Measurements from ENCODE around the gene SIL1.

Gene SIL1

DNA sequence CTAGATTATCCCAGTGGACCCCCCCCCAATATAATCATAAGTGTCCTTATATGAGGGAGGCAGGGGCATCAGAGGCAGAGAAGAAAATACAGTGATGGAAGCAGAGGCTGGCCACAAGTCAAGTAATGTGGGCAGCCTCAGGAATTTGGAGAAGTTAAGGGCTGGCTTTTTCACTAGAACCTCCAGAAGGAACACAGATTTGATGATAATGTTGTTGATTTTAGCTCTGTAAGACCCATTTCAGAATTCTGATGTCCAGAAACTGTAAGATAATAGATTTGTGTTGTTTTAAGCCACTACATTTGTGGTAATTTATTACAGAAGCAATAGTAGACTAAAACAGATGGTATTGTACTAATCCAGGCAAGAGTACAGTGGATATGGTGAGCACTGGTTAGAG, 286.7 kb downstream of the SIL1 start:
- no peak overlapping the region for H3K4me3 ChIP-seq (ENCODE audit: low read depth, low read length)
- TF ChIP-seq, protein P1, sequence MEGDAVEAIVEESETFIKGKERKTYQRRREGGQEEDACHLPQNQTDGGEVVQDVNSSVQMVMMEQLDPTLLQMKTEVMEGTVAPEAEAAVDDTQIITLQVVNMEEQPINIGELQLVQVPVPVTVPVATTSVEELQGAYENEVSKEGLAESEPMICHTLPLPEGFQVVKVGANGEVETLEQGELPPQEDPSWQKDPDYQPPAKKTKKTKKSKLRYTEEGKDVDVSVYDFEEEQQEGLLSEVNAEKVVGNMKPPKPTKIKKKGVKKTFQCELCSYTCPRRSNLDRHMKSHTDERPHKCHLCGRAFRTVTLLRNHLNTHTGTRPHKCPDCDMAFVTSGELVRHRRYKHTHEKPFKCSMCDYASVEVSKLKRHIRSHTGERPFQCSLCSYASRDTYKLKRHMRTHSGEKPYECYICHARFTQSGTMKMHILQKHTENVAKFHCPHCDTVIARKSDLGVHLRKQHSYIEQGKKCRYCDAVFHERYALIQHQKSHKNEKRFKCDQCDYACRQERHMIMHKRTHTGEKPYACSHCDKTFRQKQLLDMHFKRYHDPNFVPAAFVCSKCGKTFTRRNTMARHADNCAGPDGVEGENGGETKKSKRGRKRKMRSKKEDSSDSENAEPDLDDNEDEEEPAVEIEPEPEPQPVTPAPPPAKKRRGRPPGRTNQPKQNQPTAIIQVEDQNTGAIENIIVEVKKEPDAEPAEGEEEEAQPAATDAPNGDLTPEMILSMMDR (IDR thresholded peaks at IDR 0.05; ENCODE audit: borderline replicate concordance, insufficient read depth, low read depth, low read length) = no peak

DNA sequence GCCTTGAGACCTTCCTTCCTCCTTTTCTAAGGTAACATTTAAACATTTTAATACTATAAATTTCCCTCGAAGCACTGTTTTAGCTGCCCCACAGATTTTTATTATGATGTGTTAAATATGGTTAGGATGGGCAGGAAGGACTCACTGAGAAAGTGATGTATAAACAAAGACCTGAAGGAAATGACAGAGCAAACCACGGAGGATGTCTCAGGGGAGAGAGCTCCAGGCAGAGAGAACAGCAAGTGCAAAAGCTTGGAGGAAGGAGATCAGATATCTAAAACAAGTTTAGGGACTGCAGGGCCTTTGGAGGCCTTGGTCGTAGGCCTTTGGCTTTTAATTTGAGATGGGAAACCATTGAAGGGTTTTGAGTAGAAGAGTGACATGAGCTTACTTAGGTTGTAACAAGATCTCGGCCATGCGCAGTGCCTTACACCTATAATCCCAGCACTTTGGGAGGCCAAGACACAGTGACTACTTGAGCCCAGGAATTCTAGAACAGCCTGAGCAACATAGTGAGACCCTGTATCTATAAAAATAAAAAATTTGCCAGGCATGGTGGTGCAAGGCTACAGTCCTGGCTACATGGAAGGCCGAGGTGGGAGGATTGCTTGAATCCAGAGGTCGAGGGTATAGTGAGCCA, 287.5 kb downstream of the SIL1 start:
- TF ChIP-seq, protein P1 (IDR thresholded peaks at IDR 0.05; ENCODE audit: borderline replicate concordance, insufficient read depth, low read depth, low read length) = no peak
- H3K4me3 ChIP-seq (ENCODE audit: low read depth, low read length) = no peak overlapping the region

DNA sequence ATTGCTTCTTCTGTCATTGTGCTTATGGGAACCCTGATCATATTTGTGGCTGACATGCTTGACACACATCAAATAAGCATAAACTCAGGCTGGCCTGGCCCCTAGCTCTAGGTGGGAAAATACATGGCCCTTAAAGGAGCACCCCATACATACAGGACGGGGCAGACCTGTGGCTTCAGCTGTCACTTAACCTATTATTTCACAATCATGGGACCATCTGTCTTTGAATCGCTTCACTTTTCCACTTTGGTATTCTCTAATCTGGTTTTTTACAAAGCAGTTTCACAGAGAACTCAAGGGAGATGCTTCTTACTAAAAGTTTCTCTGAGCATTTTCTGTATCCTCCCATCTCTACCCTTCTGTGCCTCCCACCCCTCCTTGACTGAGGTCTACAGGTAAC, 288.4 kb downstream of the SIL1 start:
- H3K4me3 ChIP-seq (ENCODE audit: low read depth, low read length) = no peak overlapping the region
- TF ChIP-seq, protein P1 (IDR thresholded peaks at IDR 0.05; ENCODE audit: borderline replicate concordance, insufficient read depth, low read depth, low read length) = no peak

DNA sequence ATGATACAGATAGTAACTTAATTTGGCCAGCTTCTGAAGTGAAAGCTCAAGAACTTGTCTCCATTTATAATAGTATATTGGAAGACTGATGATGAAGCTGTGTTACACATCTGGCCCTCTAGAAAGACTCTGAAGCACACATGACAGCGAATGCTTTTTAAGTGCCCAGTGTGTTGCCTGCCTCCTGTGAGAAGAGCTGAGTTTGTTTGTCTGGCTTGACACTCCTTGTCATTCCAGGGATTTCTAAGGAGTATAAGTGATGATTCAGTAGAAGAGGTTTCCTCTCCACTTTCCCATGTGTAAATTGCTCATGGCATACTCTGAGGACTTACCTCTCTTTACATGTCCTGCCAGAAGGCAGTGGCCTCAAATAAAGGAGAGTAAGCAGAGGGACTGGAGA, 292.6 kb downstream of the SIL1 start:
- TF ChIP-seq, protein P1 (IDR thresholded peaks at IDR 0.05; ENCODE audit: borderline replicate concordance, insufficient read depth, low read depth, low read length) = no peak

DNA sequence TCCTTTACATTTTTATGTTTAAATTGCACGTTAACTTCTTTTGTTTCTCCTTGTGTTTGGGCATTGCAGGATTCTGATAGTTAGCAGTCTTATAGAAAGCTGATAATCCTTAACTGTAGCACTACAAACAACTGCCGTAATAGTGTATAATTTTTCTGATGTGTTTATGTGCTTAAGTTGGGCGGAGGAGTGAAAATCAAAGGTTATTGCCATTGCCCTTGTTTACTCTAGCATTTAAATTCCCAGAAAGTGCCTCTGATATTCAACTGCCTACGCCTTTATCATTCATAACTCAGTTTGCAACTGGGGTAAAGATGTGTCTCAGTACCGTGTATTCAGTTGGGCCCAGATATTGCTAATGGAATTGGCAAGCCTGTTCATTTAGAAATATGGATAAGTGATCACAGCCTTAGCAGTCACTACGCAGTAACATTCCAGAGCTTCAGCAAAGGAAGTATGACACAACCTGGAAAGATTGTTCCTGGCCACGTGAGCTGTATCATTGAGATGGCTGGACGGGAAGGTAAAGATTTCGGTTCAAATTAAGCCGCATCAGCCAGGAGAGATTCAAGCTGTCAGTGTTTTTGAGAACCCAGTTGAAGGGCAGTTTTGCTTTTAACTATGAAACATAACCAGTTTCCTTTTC, 294.9 kb downstream of the SIL1 start:
- H3K4me3 ChIP-seq (ENCODE audit: low read depth, low read length) = no peak overlapping the region
- TF ChIP-seq, protein P1 (IDR thresholded peaks at IDR 0.05; ENCODE audit: borderline replicate concordance, insufficient read depth, low read depth, low read length) = no peak

More for the DNA sequence above, 292.6 kb downstream of the SIL1 start:
- H3K4me3 ChIP-seq (ENCODE audit: low read depth, low read length) = no peak overlapping the region

DNA sequence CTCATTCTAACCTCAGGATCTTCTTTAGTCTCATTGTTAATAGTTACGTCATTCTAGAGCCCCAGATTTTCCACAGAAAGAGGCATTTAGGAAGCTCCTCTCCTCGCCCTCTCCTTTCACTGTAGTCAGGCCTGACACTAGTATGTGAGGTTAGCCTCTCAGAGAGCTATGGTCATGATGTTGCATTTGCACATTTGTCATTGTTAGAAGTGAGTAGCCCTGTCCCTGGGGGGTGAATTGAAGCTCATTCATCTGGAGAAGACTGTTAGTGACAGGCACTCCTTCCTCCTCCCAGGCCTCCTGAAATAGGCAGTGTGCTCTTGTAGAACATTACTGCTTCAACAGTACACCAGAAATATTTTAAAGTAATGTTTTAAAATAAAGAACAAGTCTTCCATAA, 296.5 kb downstream of the SIL1 start:
- TF ChIP-seq, protein P1 (IDR thresholded peaks at IDR 0.05; ENCODE audit: borderline replicate concordance, insufficient read depth, low read depth, low read length) = no peak
- no peak overlapping the region for H3K4me3 ChIP-seq (ENCODE audit: low read depth, low read length)
